Erythroblast (primary cell): ENCODE results near the gene PPFIBP2.

Experiments used
- DNase-seq, 2 experiments: peaks; one replicate each; lab custom pipeline; 2025; lab: John Stamatoyannopoulos, UW
- GATA1 ChIP-seq: IDR thresholded peaks from 2 replicates; pipeline ENCODE4 v1.6.1; 2011; ENCODE audit warnings: low read depth, mild to moderate bottlenecking, control low read depth, low read length, moderate library complexity
- POLR2A ChIP-seq: IDR thresholded peaks from 2 replicates; pipeline ENCODE4 v1.6.1; 2011; ENCODE audit warnings: mild to moderate bottlenecking, low read length

PPFIBP2 gene

DNA sequence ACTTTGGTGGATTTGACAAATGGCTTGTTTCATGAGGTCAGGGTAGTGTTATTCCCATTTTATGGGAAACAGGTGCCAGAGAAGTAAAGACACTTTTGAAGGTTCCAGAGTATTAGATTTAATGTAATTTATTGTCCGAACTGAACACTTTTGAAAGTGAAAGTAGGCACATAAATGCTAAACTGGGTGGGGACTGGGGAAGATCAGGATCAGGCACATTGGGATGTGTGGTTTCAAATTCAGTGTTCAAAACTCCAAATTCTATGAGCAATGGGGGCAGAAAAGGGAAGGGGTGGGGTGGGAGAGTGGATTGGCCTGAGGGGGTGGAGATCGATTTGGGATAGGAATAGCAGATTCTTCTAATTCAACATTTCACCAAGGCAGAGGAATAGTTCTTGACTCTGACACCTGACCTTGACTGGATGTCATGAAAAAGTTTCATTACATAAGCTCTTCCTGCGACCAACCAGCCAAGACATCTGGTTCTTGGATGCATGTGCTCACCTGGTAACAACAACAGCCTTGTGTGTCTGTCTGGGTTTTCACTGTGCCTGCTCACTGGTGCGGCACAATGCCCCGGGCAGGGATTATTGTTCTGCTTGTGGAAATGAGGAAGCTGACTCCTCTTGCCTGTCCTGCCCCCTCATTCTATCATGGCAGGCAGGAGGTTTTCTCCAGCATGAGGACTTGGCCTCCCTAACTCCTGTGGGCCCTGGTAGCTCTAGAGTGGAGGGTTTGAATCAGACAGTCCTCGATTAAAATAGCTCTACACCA lies 10.8 kb downstream of the PPFIBP2 start:
- TF ChIP-seq GATA1 (no peak), POLR2A (no peak)
- no peak for DNase-seq

DNA sequence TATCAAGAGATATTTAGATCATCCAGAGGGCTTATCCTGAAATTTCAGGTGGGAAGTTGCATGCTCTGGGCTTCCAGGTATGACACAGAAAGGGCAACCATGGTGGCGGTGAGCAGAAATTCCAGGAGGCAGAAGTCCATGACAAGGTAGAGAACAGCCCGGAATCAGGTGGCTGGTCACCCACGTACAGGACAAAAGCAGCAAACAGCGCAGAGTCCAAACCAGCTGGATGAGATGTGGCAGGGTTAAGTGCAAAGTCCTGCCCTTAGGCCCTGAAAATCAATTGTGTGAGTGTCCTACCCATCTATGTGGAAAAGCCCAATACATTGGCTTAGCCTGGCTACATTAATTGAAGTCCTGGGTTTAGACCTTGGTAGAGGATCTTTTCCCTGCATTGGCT lies 11.6 kb downstream of the PPFIBP2 start:
- TF ChIP-seq GATA1, result no peak
- DNase-seq, result no peak

DNA sequence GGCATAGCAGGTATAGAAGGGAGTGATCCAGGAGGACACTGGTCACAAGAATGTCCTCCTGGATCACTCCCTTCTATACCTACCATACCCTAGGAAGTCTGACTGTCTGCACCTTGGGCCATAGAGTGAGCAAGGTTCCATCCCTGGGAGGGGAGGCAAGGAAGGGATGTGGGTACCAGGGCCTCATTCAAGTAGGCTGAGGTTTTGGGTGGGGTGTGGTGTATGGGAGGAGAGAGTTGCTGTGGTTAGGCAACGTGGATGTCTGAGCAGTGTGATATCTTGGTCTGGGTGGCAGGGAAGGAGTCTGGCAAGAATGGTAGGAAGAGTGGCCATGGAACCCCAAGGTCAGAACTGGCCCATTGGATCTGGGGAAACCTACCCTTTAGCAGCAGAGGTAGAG lies 13.2 kb downstream of the PPFIBP2 start:
- no peak for DNase-seq
- TF ChIP-seq POLR2A (no peak), GATA1 (no peak)

DNA sequence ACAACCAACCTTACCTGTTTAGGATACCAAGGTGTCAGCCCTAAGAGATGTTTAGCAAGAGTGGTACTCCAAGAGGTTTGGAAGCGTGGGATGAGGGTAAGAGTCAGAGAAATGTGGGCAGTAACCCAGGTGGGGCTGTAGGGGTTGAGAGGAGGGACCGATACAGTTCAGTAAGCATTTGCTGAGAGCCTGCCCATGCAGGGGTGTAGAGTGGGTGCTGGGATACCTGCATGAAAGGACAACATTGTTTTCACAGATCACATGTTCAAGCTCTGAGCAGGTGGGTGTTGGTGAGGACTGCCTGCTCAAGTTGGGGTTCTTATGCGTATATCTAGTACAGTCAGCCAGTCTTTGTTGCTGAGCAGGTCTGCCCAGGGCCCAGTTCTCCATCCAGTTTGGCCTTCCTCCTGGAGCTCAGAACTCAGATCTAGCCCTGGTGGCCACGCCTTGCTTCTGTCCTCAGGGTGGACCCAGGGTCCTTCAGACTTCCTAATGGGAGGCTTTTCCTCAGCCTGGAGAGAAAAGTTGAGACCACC lies 14.8 kb downstream of the PPFIBP2 start:
- no peak for DNase-seq
- no peak for TF ChIP-seq GATA1
- no peak for TF ChIP-seq POLR2A

DNA sequence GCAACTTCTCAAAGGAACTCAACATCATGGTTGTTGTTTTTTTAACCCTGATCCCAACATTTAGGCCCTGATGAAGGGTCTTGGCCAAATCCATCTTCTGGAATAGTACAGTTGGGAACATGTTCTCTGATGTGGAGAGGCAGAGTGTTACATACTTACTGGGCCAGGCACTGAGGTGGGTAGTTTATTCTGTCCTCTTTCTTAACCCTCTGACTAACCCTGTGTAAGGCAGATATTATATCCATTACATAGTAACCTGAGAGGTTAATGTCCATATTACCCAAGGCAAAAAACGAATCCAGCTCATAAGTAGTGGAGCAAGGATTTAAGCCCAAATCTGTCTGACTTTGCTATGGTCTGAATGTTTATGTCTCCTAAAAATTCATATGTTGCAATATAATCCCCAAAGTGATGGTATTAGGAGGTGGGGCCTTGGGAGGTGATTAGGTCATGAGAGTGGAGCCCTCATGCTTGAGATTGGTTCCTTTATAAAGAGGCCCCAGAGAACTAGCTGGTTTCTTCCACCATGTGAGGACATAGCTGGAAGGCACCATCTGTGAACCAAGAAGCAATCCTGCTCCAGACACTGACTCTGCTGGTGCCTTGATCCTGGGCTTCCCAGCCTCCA lies 16.3 kb downstream of the PPFIBP2 start:
- TF ChIP-seq POLR2A, result no peak
- TF ChIP-seq GATA1, result no peak
- DNase-seq, result no peak

DNA sequence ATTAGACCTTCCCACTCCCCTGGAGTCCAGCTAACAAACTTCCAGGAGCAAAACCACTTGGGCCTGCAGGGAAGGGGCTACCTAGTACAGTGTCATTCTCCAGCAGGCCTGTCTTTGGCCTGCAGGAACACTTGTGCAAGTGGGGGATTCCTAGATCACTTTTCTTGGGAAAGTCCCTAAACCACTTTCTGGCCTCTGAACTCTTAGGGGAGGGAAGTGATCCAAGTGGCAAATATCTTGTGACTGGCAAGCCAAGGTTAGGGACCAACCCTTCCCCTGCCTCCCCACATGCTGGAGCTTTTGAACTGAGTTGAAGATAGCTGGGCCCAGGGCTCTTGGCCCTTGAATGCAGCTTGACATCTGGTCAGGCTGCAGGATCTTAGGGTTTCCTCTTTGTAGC lies 17.2 kb downstream of the PPFIBP2 start:
- no peak for TF ChIP-seq POLR2A
- no peak for TF ChIP-seq GATA1
- no peak for DNase-seq

DNA sequence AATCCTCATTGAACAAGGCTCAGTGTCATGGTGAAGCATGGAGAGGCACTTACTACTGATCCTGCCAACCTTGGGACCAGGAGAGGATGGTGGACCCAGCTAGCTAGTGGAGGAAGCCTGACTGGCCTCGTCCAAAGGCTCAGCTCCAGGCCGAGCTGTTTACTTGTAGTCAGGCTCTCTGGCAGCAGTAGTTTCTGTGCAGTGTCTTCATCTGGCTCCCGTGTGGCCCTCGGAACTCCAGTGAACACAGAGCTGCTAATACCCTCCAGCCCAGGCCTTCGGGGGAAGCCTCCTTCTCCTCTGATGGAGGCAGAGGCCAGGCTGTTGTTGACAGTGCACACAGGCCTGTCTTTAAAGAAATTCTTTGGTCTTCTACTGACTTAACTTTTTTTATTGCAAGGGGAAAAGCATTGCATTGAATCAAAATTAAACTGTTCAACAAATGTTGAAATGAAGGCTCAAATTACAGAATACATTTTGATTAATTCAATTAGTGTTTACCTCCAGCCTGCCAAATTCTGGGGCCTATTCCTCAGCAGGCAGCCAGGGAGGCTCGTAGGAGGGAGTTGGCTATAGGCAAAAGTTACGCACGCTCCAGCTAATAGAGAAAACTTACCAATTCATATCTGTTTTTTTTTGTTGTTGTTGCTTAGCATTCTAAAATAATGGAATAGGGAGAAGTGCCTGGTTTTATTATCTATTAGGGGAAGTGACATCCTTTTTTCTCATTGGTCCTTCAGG lies 18.8 kb downstream of the PPFIBP2 start:
- TF ChIP-seq GATA1, result no peak
- TF ChIP-seq POLR2A, result no peak

DNA sequence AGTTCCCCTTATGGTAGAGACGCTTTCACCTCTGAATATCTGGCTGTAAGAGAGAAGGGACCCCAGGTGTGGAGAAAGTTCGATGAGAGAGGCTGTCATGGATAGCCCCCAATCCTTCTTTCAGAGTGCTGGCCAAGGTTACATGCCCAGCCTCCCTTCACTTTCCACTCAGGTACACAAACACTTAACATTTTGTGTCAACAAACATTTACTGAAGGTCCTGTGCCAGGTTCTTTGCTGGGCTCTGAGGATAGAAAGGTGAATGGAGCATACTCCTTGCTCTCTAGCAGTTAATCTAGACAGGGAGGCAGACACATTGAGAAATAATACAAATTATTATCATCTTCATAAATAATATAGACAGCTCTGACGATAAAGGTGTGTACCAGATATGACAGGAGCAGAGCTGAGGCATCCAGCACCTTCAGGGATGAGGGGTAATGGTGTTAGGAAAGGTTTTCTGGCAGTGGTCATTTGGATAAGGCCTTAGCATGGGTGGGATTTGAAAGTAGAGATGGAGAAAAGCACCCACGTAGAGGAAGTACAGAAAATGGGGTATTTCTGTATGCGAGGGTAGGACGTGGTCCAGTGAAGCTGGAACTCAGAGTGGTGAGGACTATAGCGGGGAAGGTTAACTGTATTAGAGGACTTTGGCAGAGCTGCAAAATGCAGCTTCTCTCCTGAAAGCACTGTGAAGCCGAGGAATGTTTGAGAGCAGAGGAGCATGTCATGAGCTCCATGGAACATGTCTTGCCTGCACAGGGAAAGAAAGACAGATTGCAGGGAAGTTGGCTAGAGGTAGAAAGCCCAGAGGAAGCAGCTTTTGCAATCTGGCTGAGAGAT lies 19.6 kb downstream of the PPFIBP2 start:
- no peak for DNase-seq
- TF ChIP-seq GATA1 (no peak), POLR2A (no peak)

More for the DNA sequence above, 18.8 kb downstream of the PPFIBP2 start:
- DNase-seq, result no peak

DNA sequence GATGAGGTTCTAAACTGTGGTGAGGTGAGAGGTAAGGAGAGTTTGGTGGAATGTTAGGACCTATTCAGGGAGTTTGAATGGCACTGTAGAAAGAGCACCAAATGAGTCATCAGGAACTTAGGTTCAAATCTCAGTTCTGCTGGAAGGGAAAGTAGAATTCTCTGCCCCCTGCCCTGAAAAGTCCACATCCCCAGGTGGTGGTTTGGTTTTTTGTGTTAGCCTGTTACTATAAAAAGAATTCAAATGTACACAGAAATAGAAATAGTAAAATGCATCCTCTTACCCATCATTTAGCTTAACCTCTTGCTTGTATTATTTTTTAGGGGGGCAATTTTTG lies 20.2 kb downstream of the PPFIBP2 start:
- TF ChIP-seq GATA1 (no peak), POLR2A (no peak)
- DNase-seq, result no peak

DNA sequence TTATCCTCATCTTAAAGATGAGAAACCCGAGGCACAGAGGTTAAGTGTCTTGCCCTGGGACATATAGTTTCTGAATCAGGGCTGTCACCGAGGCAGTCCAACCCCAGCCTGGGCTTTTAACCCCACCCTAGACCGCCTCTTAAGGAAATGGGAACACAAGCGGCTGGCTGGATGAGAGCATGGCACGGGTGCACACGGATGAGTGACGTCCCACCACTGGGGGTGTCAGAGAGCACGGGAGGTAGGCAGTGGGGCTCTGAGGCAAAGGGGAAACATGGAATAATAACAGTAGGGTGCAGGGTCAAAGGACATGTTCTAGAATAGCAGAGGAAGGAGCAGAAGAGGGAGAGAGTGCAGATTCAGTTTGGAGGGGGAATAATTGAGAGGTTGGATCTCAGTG lies 22.3 kb downstream of the PPFIBP2 start:
- TF ChIP-seq POLR2A, result no peak
- no peak for TF ChIP-seq GATA1
- no peak for DNase-seq

DNA sequence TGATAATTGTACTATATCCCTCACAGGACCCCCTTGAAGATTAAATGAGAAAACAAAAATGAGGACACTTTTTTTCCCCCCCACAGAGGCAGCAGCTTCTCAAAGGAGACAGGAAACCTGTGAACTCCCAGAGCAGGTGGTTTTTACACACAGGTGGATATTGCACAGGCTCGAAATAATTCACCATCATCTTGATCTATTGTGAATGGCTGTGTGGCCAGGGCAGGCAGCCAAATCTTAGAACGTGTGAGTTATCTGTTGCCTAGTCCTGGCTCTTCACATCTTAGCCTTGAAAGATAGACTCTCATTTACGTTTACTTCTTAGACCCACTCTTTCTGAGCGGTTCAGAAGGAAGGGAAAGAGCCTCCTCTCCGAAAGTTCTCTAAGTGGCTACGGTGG lies 23.5 kb downstream of the PPFIBP2 start:
- TF ChIP-seq POLR2A (no peak), GATA1 (no peak)

DNA sequence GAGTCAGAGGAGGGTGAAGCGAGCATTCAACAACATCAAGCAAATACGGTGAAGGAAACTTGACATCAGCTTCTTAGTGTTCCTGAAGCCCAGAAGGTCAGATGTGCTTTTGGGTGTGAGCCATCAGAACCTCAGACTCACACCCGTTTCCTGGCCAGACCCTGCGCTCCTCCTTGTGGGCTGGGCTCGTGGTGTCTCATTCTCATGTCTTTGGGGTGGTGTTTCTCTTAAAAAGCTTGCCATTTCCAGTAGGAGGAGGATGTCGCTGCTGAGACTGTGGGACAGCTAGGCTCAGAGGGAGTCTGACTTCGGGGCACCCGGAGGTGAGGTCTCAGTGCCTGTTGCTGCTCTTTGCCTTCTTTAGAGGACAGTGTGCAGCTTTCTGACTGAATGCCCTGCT lies 24.2 kb downstream of the PPFIBP2 start:
- TF ChIP-seq GATA1 (no peak), POLR2A (no peak)
- DNase-seq, result no peak

More for the DNA sequence above, 23.5 kb downstream of the PPFIBP2 start:
- DNase-seq, result no peak

DNA sequence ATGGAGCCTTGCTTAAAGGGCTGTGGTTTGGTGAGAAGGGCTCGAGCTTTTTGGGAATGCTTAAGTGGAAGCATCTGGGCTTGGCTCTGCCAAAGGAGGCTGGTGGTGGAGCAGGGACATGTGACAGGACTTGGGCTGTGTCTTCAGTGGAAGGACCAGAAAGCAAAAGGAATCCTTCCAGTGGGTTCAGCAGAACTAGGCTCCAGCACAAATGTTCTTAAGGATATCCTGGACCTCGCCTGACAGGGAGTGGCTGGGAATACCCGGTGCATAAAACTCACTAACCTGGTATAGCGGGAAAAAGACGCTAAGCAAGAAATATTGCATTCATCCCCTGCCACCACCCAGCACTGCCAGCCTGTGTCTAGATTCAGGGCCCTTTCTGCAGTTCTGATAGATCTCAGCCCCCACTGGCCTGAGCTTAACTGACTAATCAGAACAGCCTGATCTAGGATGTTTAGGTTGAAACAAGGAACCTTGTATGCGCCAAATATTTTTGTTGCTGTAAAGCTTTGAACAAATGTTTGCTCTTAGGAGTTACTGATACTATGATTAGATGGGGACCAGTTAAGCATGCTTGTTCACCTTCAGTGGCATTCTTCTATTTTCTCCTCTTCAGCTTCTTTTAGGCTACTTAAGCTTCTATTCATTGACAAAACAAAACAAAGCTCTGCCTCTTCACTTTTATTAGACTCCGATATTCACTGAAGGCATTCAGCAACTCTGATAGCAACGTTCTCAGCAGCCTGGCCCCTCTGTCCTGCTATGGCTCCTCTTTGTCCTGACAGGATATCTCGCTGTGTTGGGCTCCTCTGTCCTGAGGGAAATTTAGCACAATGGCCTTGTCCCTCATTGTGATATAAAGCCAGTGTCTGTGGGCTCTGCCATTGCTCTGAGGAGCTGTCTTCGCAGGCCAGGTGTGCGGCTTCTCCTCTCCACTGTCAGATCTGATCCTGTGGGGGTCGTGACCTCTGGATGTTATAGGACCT lies 25.0 kb downstream of the PPFIBP2 start:
- TF ChIP-seq GATA1, result no peak
- TF ChIP-seq POLR2A, result no peak
- no peak for DNase-seq
